Peyer's patch (tissue), 4 donors: ENCODE results near the gene MAOA.

Experiments used
- POLR2A ChIP-seq, 2 donors: fragments of 450-650 bp; IDR thresholded peaks; one replicate each; pipeline ENCODE4 v1.5.1; 2017; ENCODE audit warnings: antibody characterized with exemption in 2 of 2, mild to moderate bottlenecking in 2 of 2, moderate library complexity in 2 of 2
- TF ChIP-seq, protein P1 (sequence below), 6 experiments: fragments of 450-650 bp in 4 of 6; fragments of 200-600 bp in 2 of 6; sonication (generic) in 1 of 6; IDR thresholded peaks; one replicate each; pipeline ENCODE4 v1.5.1; 2017 to 2019; ENCODE audit warnings: antibody characterized with exemption in 6 of 6, mild to moderate bottlenecking in 3 of 6, moderate library complexity in 1 of 6

DNA sequence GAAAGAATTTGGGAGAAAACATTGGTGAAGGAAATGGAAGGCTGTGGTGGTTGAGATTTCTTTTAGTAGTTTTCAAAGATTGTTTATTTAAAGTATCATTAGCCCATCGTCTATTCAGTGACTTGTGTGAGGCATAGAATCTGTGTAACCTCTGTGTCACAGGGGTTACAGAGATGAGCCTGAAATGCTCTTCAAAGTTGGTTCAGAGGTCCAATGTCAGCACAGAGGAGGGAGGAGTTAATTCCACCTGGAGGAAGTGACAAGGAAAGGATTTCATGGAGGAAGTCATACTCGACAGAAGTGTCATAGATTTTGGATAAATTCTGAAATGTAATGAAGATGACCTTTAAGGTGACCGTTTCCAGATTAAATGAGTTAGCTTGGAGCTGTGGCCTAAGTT, 8.2 kb downstream of the MAOA start:
- TF ChIP-seq, protein P1, sequence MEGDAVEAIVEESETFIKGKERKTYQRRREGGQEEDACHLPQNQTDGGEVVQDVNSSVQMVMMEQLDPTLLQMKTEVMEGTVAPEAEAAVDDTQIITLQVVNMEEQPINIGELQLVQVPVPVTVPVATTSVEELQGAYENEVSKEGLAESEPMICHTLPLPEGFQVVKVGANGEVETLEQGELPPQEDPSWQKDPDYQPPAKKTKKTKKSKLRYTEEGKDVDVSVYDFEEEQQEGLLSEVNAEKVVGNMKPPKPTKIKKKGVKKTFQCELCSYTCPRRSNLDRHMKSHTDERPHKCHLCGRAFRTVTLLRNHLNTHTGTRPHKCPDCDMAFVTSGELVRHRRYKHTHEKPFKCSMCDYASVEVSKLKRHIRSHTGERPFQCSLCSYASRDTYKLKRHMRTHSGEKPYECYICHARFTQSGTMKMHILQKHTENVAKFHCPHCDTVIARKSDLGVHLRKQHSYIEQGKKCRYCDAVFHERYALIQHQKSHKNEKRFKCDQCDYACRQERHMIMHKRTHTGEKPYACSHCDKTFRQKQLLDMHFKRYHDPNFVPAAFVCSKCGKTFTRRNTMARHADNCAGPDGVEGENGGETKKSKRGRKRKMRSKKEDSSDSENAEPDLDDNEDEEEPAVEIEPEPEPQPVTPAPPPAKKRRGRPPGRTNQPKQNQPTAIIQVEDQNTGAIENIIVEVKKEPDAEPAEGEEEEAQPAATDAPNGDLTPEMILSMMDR (IDR thresholded peaks at IDR 0.05) = no peak
- no peak for TF ChIP-seq POLR2A (IDR thresholded peaks at IDR 0.05)
